ENCODE data around the gene PDGFB.

Gene PDGFB

DNA sequence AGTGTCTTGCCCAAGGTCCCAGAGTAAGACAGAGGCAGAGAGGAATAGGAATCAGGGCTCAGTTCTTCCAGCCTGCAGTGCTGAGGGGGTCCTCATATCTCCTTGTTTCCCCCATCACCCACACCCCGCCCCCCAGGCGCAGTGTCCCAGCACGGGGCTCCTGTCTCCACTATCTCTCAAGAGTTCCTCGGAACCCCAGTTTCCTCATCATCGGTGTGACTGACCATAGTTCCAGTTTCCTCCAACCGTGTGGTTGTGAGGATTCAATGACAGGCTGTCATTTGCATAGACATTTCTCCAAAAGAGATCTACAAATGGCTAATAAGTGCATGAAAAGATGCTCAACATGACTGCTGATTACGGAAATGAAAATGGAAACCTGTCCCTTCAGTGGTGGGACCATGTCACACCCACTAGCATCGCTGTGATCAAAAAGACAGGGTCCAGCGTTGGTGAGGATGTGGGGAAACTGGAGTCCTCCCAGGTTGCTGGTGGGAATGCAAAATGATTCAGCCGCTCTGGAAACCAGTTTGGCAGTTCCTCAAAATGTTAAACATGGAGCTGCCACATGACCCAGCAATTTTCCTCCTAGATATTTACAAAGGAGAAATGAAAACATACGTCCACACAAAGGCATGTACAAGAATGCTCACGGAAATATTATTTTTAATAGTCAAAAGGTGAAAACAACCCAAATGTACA is 31.8 kb upstream of the PDGFB start:
- no peak for DNase-seq

DNA sequence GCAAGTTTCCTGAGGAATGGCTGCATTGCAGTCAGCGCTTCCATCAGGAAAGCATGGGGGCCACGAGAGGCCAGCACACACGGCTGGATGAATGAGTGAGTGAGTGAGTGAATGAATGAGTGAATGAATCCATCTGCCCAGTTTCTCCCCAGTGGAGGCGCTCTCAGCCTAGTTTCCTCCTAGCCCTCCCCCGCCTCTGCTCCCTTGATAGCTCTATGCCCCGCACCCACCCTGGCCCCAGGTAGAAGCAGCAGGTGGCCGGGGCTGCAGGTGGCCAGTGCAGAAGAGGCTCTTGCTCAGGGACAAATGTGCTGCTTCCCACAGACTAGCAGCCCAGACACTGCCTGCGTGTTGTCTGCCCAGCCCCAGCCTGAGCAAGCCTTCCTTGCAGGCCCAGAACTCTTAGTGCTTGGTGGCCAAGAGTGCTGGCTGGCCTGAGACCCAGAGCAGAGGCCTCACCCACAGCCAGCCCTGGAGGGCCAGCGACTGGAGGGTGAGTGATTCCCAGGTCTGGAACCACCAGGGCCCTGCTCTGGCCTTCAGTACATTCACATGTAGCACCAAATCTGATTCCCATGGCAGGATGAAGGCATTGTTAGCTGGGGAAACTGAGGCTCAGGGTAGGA is 31.1 kb upstream of the PDGFB start:
- DNase-seq: no peak

DNA sequence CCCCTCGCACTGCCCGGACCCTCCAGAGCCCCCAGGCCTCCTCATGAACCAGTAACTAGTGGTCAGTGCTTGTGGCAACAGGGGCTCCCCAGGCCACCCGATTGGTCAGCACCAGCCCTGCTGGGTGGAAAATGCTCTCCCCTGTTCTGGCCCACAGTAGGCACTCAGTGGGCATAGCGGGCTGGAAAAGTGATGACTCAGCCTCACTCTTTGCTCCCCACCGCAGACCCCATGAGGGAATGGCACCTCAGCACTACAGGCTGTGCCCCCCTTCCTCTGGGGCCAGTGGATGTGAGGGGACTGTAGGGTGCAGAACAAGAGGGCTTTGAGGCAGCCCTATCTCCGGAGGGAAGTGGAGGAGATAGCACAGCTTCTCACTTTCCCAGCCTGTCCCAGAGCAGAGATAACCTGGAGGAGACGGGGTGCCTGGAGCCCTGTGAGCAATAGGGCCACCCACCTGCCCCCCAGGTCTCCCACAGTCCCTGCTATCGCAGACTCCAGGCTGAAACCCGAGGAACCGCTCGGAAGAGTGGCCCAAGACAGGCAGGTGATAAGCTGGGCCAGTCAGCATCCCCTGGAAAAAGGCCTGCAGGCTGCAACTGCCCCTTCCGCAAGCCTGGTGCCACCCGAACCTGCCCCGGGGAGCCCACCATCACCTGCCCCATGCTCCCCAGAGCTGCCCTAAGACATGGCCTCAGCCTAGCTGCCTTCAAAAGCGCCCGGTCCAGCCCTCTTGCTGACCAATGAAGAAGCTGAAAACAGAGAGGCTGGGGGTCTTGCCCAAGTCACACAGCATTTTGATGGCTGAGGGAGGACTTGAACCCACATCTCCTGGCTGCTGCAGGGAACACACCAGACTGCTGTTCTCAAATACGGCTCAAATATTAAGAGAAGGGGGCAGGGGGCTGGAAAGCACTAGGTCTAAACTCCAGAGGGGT is 29.4 kb upstream of the PDGFB start:
- DNase-seq: no peak

DNA sequence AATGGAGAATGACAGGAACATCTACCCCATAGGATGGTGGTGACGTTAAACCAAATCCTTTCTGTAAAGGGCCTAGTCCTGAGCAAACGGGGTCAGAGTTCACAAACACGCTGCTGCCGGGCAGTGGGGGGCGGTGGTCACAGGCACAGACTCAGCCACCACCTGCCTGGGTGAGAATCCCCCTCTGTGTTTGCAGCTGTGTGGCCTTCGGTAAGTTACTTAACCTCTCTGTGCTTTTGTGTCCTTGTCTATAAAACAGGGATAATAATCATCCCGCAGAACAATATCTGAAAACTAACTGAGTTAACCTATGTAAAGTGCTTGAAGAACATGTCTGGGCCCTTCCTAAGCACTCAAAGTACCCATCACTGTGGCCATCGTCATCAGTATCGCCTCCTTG is 26.0 kb upstream of the PDGFB start:
- no peak for DNase-seq

DNA sequence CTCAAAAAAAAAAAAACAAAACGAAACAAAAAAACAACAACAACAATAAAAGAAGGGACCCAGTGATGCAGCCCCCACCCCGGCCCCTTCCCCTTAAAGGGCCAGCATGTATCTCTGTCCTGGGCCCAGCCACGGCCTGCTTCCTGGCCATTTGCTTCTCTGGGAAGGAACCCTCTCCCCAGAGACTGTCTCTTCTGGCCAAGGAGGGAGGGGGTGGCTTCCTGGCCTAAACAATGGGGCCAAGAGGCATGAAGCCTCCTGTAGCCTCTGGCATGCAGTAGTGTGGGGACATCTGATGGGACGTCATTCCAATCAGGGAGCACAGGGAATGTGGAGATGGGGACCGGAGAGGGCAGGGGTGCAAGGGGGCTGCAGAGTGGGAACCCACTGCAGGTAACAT is 25.5 kb upstream of the PDGFB start:
- DNase-seq: no peak

DNA sequence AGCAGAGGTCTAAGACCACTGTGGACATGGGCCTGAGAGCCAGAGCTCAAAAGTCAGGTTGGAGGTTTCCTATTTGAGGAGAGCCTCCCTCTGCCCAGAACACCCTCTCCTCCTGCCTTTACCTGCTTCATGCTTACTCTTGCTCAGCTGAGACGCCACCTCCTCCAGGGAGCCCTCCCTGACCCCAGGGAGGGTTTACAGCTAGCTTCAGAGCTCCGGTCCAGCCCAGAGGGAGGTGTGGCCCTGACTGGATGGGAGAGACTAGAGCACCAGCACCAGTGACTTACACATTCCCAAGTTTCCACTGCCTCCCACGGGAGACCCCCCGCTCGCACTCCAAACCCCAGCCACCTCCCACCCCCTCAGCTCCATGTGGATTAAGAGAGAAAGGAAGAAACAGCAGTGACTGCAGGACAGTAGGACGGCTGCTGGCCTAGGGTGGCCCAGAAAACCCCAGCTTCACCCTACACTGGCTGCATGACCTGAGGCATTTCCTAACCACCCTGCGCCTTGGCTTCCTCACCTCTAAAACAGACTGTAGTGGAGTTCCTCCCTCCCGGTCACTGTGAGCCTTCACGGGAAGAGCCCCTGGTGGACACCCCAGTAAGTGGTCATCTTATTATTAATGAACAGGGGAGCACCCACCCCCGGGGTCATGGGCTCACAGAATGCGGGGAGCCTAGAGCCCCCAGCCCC is 24.5 kb upstream of the PDGFB start:
- no peak for DNase-seq

DNA sequence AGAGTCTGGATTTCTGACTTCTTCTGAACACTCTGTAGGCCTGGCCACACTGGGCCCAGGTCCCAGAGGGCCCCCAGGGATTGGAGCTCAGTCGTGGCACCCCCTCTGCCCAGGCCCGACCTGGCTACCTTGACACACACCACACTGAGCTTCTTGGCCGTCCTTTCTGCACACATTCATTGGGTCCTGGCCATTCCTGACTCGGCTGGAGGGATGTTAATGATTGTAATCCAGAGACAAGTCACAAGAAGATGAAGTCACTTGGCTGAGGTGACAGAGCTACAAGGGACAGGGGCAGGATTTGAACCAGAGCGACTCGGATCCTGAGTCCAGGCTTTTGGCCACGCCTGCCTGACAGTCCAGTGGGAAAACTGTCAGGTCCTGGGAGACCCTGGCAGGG is 23.9 kb upstream of the PDGFB start:
- DNase-seq: no peak

DNA sequence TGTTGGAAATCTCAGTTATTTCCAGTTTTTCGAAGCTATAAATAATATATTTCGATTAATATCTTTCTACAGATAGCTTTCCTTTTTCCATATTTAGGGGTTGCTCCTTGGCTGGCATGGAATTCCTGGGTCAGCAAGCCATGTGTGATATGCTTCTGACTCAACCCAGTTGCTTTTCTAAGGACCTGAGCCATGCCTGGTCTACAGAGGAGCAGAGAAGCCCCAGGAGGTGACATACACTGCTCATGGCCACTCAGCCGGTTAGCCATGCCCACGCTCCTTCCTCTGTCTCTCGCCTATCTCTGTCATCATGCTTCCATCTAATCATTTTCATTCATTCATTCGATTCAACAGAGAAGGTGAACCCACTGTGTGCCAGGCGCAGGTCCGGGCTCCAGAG is 23.2 kb upstream of the PDGFB start:
- no peak for DNase-seq

DNA sequence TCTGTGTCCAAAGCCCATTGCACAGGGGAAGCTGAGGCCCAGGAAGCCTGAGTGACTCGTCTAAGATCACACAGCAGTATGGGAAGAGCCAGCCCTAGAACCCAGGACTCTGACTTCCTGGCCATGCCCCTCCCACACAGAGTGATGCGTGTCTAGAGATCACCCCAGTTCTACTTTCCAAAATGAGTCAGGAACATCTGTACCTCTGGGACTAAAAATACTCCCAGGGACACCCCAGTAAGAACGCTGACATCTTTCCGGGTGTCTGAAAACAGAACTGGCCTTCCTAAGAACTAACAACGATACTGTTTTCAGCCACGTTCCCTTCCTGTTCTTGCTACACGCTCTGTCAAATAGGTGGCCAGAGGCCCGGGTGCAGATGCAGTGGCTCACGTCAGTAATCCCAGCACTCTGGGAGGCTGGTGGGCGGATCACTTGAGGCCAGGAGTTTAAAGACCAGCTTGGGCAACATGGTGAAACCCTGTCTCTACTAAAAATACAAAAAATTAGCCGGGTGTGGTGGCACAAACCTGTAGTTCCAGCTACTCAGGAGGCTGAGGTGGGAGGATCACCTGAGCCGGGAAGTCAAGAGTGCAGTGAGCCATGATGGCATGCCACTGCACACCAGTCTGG is 21.7 kb upstream of the PDGFB start:
- DNase-seq: no peak

DNA sequence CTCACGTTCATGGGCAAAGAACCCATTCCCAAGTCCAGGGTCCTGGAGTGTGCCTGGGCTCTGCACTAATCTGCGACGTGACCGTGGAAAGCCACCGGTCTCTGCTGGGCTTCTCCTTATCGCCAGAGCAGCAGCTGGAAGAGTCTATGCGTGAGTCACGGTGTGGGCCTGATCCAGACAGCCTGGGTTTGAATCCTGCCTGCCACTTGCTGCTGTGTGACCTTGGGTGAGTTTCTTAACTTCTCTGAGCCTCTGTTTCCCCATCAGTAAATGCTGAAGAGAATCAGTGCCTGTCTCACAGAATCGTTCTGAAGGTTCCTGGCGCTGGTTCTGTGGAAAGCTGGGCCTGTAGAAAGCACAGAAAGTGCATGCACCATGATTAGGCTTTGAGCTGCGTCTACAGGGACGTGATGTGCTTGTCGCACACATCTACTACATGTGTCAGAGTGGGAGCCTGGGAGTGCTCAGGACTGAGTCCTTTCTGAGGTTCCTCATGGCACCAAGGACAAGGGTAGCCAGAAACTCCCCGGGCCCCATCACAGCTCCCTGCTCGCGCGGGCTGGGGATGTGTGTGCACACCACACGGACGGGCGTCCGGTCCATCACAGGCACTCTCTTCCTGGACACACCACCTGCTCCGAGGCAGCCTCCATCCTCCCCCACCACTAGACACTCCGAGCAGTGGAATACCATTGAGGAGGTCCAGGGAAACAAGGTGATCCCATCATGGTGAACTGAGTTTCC is 20.5 kb upstream of the PDGFB start:
- DNase-seq: no peak

DNA sequence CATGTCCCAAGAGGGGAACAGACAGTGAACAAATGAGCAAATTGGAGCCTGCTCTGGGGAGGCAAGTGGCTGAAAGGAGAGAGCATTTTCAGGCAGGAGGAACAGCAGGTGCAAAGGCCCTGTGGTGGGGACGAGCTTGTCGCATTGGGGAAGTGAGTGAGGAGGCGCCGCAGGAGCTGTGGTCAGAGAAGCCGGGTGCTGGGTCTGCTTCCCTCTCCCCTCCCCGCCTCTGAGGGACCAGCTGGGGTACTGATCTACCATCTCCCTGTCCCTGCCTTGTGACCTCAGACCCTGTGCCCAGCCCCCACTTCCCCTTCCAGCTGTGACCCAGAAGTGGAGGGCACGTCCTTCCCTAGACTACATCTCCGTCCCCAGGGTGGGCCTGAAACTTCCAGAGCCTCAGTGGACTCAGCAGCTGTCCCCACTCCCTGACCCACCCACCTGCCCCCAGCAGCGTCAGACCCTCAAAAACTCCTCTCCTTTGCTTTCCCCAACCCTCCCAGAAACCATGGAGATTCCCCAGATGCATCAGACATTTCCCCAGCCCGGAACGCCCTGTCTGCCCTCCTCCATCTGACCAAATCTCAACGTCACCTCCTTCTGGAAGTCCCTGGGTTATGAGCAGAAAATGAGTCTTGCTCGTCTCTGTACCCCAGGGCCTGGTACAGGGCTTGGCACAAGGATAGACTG is 19.7 kb upstream of the PDGFB start:
- no peak for DNase-seq

DNA sequence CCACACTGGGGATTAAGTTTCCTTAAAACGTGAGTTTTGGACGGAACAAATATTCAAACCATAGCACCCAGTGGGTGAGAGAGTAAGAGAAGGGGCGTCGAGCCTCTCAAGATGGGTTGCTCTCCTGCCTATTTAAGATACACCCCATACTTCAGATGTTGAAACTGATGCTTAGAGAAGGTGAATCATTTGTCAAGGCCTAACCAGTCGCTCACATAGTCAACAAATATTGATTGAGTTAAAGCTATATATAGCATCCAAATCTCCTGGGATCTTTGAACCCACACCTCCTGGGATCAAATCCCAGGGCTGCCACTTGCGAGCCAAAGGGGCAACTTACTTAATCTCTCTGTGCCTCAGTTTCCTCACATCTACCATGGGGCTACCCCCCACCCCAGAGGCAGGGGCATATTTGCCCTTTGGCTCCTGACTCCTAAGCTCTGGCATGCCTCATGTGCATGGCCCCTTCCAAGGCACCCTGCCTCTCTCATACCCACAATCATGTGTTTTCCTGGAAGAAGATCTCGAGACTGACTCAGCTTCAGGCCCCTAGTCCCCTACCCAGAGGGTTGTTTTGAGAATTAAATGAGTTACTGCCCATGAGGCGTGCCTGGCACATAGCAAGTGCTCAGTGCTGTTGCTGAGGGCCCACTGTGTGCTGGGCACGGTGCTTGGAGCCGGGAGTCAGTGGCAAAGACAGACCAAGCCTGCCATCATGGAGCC is 19.0 kb upstream of the PDGFB start:
- DNase-seq: no peak

DNA sequence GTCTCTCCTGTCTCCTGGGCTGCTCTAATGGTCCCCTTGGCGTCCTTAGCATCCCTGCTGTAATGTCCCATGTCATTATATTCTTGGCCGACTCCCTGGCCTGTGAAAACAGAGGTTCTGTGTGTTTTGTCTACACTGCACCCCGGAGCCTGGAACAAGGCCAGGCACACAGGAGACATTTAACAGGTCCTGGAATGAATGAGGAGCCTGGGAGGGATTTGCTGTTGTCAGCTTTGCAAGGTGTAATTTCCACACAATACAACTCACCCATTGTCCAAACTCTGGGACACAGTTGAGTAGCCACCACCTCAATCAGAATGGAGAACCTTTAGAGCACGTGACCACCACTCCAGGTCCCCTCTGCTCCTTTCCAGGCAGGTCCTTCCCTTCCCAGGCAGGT is 14.9 kb upstream of the PDGFB start:
- DNase-seq: no peak

DNA sequence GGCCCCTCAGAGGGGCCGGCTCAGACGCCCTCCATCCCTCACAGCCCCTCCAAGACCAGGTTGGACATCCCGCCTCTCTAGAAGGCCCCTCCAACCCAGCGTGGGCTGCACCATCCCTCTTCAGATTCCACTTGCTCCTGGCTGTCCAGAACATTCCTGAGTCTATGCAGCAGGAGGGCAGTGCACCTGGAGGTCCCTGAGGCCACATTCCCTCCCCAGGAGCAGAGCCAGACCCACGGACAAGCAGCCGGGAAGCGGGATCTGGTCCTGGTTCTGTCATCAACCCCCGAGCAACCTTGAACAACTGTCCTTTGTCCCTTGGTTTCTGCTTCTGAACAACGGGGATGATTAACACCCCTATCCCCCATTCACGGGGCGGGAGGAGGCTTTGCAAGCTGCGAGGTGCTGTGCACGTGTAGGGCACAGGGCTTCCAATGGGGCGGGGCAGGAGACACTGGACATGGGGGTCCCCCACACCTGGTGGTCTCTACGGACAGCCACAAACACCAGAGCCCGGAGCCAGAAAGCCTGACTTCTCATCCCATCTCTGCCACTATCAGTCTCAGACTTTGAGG is 13.2 kb upstream of the PDGFB start:
- DNase-seq: no peak

DNA sequence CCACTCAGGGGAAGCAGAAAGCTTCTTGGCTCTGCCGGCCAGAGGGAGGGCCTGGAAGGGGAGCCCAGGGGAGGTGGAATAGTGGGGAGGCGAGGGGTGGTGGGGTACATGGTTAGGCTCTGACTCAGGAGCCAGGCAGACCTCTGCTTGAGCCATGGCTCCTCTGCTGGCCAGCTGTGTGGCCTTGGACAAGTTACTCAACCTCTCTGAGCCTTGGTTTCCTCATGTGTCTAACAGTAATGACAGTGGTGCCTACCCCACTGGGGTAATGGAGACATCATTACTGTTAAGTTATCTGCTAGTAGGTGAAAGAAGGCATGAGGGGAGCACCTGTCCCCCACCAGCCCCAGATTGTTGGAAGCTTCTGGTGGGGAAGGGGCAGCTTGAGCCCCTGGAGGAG is 12.2 kb upstream of the PDGFB start:
- DNase-seq: no peak

DNA sequence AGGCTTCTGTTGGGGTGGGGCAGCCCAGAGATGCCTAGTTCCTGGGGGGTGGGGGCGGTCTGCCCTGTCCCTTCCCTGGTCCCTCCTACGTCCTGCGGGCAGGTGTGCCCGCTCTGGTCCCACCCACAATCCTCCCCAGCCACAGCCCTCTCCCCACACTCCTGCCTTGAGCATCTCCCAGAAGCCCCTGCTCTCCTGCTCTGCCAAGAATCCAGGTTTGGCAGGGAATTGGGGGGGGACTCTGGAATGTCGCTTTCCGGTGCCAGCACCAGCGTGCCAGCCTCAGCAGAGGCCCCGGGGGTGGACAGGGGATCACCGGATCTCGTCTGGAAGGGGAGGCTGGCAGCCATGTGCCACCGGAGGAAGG is 11.4 kb upstream of the PDGFB start:
- DNase-seq: no peak

DNA sequence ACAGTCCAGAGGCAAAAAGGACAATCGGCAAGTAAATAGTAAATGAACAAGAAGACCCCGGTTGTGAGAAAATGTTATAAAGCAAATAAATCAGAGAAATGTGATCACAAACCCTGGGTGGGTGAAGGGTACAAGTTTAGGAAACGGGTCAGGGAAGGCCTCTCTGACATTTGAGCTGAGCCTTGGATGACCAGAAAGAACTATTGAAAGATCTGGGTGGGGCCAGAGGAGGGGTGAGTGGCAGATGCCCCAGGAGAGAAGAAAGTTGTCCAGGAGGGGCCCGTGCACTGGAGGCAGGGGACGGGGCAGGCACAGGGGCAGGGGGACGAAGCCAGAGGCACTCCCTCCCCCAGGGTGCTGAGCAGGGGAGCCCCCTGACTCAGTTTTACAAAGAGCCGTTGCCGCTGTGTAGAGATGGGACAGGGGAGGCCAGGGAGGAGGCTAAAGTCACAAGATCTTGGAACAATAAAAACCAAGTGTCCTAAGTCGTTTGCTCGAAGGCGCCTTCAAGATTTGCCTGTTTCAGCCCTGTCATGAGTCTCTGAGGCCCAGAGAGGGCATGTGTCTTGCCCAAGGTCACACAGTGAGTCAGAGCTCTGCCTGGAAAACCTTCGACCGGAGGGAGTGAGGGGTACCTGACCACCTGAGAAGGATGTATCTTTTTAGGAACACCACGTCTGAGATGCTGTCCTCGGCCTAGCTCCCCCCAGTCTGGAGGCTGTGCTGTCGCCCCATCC is 10.8 kb upstream of the PDGFB start:
- DNase-seq: no peak

DNA sequence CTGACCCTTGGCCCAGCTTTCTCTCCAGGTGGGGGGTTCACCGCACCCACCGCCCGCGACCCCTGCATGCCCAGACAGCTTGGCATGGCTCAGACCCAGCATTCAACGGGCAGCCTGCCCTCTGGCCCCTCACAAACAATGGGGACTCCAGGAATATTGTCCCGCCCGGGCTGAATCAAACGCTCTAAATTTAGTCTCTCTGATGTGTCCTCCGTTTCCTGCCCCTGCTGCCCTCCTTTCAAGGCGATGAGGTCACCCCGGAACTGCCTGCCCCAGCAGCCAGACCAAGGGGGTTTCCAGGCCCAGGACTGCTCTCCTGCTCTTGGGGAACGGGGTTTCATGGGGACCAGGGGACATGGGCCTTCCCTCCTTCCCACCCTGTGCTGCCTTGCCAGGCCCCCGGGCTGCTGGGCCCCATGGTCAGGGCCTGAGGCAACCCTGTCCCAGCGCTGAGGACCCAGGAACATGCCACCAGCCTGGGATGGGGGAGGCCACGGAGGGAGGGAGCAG is 10.1 kb upstream of the PDGFB start:
- no peak for DNase-seq

DNA sequence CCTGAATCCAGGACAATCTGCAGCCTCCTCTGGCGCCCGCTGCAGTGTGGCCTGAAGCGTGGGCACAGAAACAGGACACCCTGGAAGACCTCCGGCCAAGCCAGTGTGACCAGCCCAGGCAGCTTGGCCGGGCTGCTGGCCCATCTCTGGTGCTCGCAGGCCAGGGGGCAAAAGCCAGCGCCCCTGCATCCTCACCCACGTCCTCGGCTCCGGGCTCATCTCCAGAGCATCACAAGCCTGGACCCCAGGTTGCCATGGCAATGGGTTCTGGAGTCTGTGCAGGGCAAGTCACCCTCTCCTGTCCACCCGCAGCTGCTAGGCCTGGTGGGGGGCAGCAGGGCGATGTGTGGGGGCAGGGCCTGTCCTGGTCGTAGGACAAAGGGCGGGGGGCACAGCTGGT is 9.3 kb upstream of the PDGFB start:
- DNase-seq: no peak

Data from stimulated activated CD4-positive, alpha-beta T cell treated with anti-CD3 and anti-CD28 coated beads, Interleukin-4, amount 100 ng/mL, for 1 hour (primary cell).